Progenitor cell of endocrine pancreas (in vitro differentiated cells): Measurements from ENCODE around the gene ANKRD26. TPM values are rescaled to one million over a fixed set of nuclear protein-coding genes. Genes with fewer than 3 reads are reported as not detected.
A peak's percentile ranks its signal among the peaks of the same experiment; 100 is the strongest.
"Not testable (repeated sequence)": the region's sequence is repeated elsewhere in the genome, so short reads cannot be mapped to it uniquely, and the experiment has no call there.

Source experiments
- DNase-seq: peaks from one replicate; pipeline ENCODE4 v3.0.0; 2021; ENCODE audit warnings: low spot score; ENCODE audit not compliant: unreplicated experiment
- H3K27ac Mint-ChIP-seq: 2 replicates; pipeline ENCODE4 v1.8.0; 2021; ENCODE audit warnings: mild to moderate bottlenecking, moderate library complexity, mixed read lengths
- H3K27me3 Mint-ChIP-seq: 2 replicates; pipeline ENCODE4 v1.8.0; 2021; ENCODE audit warnings: mixed read lengths
- H3K36me3 Mint-ChIP-seq: 2 replicates; pipeline ENCODE4 v1.8.0; 2022; ENCODE audit warnings: mixed read lengths; ENCODE audit not compliant: insufficient read depth
- H3K4me1 Mint-ChIP-seq: 2 replicates; pipeline ENCODE4 v1.8.0; 2021; ENCODE audit warnings: low read depth, mixed read lengths
- H3K4me3 Mint-ChIP-seq: 2 replicates; pipeline ENCODE4 v1.8.0; 2021; ENCODE audit warnings: low read depth, mild to moderate bottlenecking, moderate library complexity, mixed read lengths
- H3K9me3 Mint-ChIP-seq: 2 replicates; pipeline ENCODE4 v1.8.0; 2021; ENCODE audit warnings: low read depth, mixed read lengths
- total RNA-seq: library from RNA; stranded (reverse); gene quantifications from 2 replicates; pipeline ENCODE4 v1.2.1, GENCODE V29; 2021
- TF ChIP-seq, protein P1 (sequence below): fragments of 200-600 bp; sonication (generic); IDR thresholded peaks from one replicate; pipeline ENCODE4 v1.5.0; 2021; ENCODE audit warnings: antibody characterized with exemption, mild to moderate bottlenecking; ENCODE audit not compliant: unreplicated experiment

ANKRD26 gene
- total RNA-seq, 1 donor from 2014 or later: 18.2 TPM

DNA sequence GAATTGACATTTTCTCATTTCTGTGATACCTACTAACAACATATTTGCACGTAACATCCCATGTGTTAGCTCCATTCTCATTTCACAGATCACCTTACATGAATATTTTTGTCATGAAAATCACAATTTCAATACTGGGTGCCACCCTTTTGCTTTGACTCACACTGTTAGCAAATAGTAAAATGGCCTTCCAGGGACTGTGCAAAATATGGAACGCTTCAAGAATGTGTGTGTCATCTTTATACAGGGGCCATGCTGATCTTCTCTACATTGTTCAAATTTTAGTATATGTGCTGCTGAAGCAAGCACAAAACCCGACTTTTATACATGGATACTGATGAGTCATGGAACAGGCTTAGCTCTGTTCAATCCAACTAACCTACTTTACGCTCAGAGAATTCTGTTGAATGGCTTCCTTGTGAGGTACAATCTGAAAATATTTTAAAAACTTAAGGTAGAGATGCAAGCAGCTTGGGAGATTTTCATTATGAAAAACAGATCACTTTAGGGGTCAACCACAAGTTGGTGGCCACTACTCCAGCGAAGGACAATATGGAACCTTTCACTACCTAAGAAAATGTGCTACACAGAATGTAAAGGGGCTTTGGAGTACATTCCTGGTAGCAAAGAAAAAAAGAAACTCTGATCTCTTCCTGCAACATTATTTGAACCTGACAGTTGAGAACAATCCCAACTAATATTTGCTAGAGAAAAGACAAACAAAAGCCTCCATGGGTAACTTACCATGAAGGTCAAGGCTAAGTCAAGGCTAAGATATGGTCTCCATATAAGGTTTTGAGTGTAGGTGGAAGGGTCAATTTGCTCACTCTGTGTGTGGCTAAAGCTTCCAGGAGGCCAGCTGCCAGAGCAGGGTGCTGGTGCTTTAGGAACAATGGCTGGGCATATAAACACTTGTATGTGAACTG is 11.9 kb downstream of the ANKRD26 start:
- TF ChIP-seq, protein P1, sequence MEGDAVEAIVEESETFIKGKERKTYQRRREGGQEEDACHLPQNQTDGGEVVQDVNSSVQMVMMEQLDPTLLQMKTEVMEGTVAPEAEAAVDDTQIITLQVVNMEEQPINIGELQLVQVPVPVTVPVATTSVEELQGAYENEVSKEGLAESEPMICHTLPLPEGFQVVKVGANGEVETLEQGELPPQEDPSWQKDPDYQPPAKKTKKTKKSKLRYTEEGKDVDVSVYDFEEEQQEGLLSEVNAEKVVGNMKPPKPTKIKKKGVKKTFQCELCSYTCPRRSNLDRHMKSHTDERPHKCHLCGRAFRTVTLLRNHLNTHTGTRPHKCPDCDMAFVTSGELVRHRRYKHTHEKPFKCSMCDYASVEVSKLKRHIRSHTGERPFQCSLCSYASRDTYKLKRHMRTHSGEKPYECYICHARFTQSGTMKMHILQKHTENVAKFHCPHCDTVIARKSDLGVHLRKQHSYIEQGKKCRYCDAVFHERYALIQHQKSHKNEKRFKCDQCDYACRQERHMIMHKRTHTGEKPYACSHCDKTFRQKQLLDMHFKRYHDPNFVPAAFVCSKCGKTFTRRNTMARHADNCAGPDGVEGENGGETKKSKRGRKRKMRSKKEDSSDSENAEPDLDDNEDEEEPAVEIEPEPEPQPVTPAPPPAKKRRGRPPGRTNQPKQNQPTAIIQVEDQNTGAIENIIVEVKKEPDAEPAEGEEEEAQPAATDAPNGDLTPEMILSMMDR: no peak
- no peaks in the 10 kb centered on the region for H3K9me3 Mint-ChIP-seq
- H3K36me3 Mint-ChIP-seq: peaks cover 20% of the 10 kb centered on the region
- no peaks in the 10 kb centered on the region for H3K27me3 Mint-ChIP-seq
- peaks cover 2% of the 10 kb centered on the region for H3K4me1 Mint-ChIP-seq
- no peak overlapping the region for H3K4me3 Mint-ChIP-seq
- H3K27ac Mint-ChIP-seq: no peak overlapping the region
- no peak for DNase-seq

DNA sequence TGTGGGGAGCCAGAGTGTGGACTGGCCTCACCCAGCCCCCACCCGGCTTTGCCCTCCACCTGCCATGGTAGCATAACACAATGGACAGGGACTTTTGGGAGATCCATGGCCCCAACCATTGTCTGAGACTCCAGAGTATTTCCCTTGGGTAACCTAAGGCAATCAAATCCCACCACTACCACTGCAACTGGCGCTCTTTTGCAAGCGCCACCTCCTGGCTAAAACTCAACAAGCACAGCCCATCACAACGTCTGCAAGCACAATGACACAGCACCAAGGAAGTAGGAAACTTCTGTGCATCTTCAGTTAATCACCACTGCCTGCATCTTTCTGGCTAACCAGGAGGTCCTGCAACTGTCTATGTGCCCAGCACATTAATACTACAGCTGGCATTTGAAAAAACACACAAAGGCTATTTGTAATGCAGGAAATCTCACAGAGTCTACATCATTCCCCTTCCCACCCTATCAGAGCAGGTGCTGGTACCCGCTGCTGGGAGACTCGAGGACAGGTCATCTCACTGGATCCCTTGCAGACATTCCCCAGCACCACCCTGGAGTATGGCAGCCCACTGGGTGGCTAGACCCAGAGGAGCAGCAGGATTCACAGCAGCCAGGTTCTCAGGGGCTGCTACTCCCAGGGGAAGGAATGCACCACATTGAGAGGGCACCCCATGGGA is 27.7 kb downstream of the ANKRD26 start:
- Mint-ChIP-seq H3K27ac (no peak overlapping the region), H3K9me3 (no peaks in the 10 kb centered on the region), H3K4me3 (no peak overlapping the region), H3K4me1 (no peaks in the 10 kb centered on the region), H3K36me3 (peaks cover 45% of the 10 kb centered on the region), H3K27me3 (no peaks in the 10 kb centered on the region)
- no peak for DNase-seq
- TF ChIP-seq, protein P1: peak; percentile 14

DNA sequence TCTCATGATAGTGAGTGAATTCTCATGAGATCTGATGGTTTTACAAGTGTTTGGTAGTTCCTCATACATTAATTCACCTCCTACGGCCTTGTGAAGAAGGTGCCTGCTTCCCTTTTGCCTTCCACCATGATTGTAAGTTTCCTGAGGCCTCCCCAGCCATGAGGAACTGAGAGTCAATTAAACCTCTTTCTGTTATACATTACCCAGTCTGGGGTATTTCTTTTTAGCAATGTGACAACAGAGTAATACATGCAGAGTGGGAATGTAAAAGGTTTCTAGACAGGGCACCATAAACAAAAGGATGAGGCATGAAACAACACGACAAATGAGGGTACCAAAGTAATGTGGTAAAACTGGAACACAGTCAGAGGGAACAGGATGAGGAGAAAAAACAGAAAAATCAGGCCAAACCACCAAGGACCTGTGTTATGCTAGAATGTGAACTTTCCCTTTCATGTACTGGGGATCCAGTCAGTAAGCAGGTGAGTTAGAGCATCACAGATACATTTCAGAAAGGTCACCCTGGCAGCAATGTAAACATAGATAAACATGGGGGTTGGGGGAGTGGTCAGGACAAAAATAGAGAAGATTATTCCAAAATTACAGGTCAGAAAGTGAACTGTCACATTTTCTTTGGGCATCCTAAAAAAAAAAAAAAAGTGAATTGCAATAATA is 31.9 kb downstream of the ANKRD26 start:
- Mint-ChIP-seq H3K4me1 (peaks cover 1% of the 10 kb centered on the region), H3K9me3 (no peaks in the 10 kb centered on the region), H3K27ac (no peak overlapping the region), H3K4me3 (no peak overlapping the region), H3K27me3 (no peaks in the 10 kb centered on the region), H3K36me3 (peaks cover 34% of the 10 kb centered on the region)
- TF ChIP-seq, protein P1: no peak
- DNase-seq: no peak

DNA sequence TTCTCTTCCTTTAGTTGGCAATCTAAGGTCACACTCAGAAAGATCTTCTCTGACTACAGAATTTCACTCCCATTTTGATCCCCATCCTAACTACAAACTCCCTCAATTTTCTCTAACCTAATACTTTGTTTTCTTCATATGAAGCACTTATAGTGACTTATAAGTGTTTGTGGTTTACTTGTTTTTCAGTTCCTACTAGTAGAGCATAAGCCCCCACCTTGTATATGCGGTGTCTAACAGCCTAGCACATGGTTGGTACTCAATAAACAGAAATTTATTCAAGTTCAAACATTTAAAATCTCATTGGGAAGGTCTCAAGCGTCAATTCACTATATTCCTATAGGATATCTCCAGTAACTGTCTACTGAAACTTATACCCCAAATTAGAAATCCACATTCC is 35.2 kb downstream of the ANKRD26 start:
- H3K4me1 Mint-ChIP-seq: peaks cover 1% of the 10 kb centered on the region
- no peak overlapping the region for H3K4me3 Mint-ChIP-seq
- TF ChIP-seq, protein P1: no peak
- H3K27me3 Mint-ChIP-seq: no peaks in the 10 kb centered on the region
- DNase-seq: no peak
- no peaks in the 10 kb centered on the region for H3K9me3 Mint-ChIP-seq
- H3K27ac Mint-ChIP-seq: no peak overlapping the region
- H3K36me3 Mint-ChIP-seq: peaks cover 33% of the 10 kb centered on the region

DNA sequence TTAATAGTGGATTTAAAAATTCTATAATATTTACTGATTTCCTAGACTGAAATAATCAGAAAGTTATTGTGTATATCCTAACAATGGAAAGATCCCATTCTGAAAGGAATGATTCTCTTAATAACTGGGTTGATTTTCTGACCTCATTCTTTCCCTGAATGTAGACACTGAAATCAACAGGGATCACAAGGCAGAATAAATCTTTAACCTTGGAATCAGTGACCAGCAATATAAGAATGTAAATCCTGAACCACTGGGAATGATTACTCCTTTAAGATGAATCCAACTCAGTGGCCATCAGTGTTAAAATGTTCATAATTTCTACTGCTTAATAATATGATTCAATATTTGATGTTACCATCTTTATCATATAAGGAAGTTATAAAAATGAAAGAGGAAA is 47.6 kb downstream of the ANKRD26 start:
- H3K4me1 Mint-ChIP-seq: no peaks in the 10 kb centered on the region
- no peak overlapping the region for H3K27ac Mint-ChIP-seq
- H3K4me3 Mint-ChIP-seq: no peak overlapping the region
- TF ChIP-seq, protein P1: no peak
- no peaks in the 10 kb centered on the region for H3K9me3 Mint-ChIP-seq
- H3K36me3 Mint-ChIP-seq: peaks cover 7% of the 10 kb centered on the region
- no peaks in the 10 kb centered on the region for H3K27me3 Mint-ChIP-seq
- no peak for DNase-seq

DNA sequence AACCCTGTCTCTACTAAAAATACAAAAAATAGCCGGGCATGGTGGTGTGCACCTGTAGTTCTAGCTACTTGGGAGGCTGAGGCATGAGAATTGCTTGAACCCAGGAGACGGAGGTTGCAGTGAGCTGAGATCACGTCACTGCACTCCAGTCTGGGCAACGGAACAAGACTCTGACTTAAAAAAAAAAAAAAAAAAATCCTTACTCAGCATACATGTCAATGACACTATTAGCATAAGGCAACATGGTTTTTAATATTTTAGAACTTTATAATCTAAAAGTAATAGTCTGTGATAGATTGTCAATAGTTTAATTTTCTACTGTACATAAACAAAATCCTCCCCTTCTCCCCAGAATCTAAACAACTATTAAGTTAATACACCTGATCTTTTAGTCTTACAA is 55.0 kb downstream of the ANKRD26 start:
- not testable (repeated sequence) for H3K4me1 Mint-ChIP-seq, H3K4me3 Mint-ChIP-seq
- peaks cover 19% of the 10 kb centered on the region for H3K36me3 Mint-ChIP-seq

More for the DNA sequence above, 55.0 kb downstream of the ANKRD26 start:
- DNase-seq, H3K9me3 Mint-ChIP-seq, H3K27ac Mint-ChIP-seq, H3K27me3 Mint-ChIP-seq: not testable (repeated sequence)
